HCT116 (cell line): ENCODE results near the gene SLC5A10. TPM values are rescaled to one million over a fixed set of nuclear protein-coding genes. Genes with fewer than 3 reads are reported as not detected.

Experiments used
- ATAC-seq: fragments of 200-7000 bp; cut with Tn5 transposase; 2 replicates; pipeline ENCODE4 v1.9.1; 2020; ENCODE audit warnings: mild to moderate bottlenecking, moderate library complexity
- Bru-seq: library from RNA; stranded (reverse); fragments of 400-500 nt; gene quantifications from one replicate; lab custom pipeline; 2021; lab: Mats Ljungman, UMichigan
- BruChase-seq, 2 experiments: library from RNA; stranded (reverse); fragments of 400-500 nt; gene quantifications; one replicate each; lab custom pipeline; 2021; lab: Mats Ljungman, UMichigan
- BruUV-seq: library from RNA; stranded (reverse); fragments of 400-500 nt; replicated peaks from 2 replicates; lab custom pipeline; 2021; lab: Mats Ljungman, UMichigan
- CTCF ChIA-PET: fragments of 300-600 bp; sonication (Branson Sonifier 250); formaldehyde crosslinking; loops from one replicate; lab custom pipeline; 2021; ENCODE audit warnings: antibody characterized with exemption; lab: Charles Lee
- POLR2A ChIA-PET: fragments of 300-600, 350-600 bp; sonication (Branson Sonifier 250); formaldehyde crosslinking; loops from one replicate; lab custom pipeline; 2021; ENCODE audit warnings: antibody characterized with exemption; lab: Charles Lee
- RAD21 ChIA-PET, 2 experiments: fragments of 300-600 bp; sonication (Branson Sonifier 250); formaldehyde crosslinking; loops; one replicate each; lab custom pipeline; 2023; ENCODE audit warnings: low total read pairs in 2 of 2; ENCODE audit not compliant: uncharacterized antibody in 2 of 2, unreplicated experiment in 2 of 2, low non-redundant PET in 1 of 2; lab: Charles Lee
- DNase-seq: peaks from one replicate; pipeline ENCODE4 v3.0.0-alpha.2; 2010; ENCODE audit warnings: low read depth, low spot score
- H2AFZ ChIP-seq: fragments of 200-600 bp; shearing (Covaris generic), sonication (generic); 2 replicates; pipeline ENCODE4 v1.6.1; 2017; ENCODE audit warnings: low read depth, mixed run types, mixed read lengths, antibody characterized with exemption, low read length; ENCODE audit not compliant: poor library complexity, severe bottlenecking
- H3K27ac ChIP-seq: 2 replicates; pipeline ENCODE4 v1.5.1; 2012; ENCODE audit warnings: low read depth, low read length
- H3K27me3 ChIP-seq: fragments of 200-600 bp; sonication (generic); 2 replicates; pipeline ENCODE4 v1.6.1; 2016; ENCODE audit warnings: mixed run types, low read length, mixed read lengths; ENCODE audit not compliant: insufficient read depth
- H3K36me3 ChIP-seq, 2 experiments: fragments of 200-500 bp in 1 of 2; fragments of 200-600 bp in 1 of 2; sonication (Bioruptor generic) in 1 of 2; sonication (generic) in 1 of 2; 2 replicates each; pipeline versions ENCODE4 v1.5.1 to v1.6.1; 2014 to 2016; ENCODE audit warnings: low read length in 2 of 2, inconsistent platforms in 1 of 2, mixed read lengths in 1 of 2, mixed run types in 1 of 2; ENCODE audit not compliant: insufficient read depth in 2 of 2, control insufficient read depth in 1 of 2
- H3K4me1 ChIP-seq, 2 experiments: fragments of 200-600 bp in 1 of 2; sonication (generic) in 1 of 2; 2 replicates each; pipeline versions ENCODE4 v1.5.1 to v1.6.1; 2012 to 2017; ENCODE audit warnings: low read length in 2 of 2, inconsistent platforms in 1 of 2, mild to moderate bottlenecking in 1 of 2, mixed read lengths in 1 of 2, mixed run types in 1 of 2, moderate library complexity in 1 of 2; ENCODE audit not compliant: insufficient read depth in 2 of 2, control insufficient read depth in 1 of 2
- H3K4me2 ChIP-seq: fragments of 200-600 bp; sonication (generic); 2 replicates; pipeline ENCODE4 v1.6.1; 2017; ENCODE audit warnings: mixed run types, low read length, mixed read lengths
- H3K4me3 ChIP-seq, 2 experiments: fragments of 200-600 bp in 1 of 2; sonication (generic) in 1 of 2; replicated peaks in 1 of 2; 2 replicates each; pipeline ENCODE4 v1.5.1; 2011 to 2016; ENCODE audit warnings: low read length in 2 of 2, control low read depth in 1 of 2, low read depth in 1 of 2, mild to moderate bottlenecking in 1 of 2, mixed read lengths in 1 of 2, mixed run types in 1 of 2
- H3K79me2 ChIP-seq: fragments of 200-600 bp; sonication (generic); 2 replicates; pipeline ENCODE4 v1.6.1; 2017; ENCODE audit warnings: mild to moderate bottlenecking, mixed run types, low read length, moderate library complexity, mixed read lengths; ENCODE audit not compliant: insufficient read depth
- H3K9ac ChIP-seq: fragments of 200-600 bp; sonication (generic); 2 replicates; pipeline ENCODE4 v1.6.1; 2016; ENCODE audit warnings: low read length, mixed read lengths
- H3K9me2 ChIP-seq: fragments of 200-600 bp; sonication (generic), shearing (Covaris generic); 2 replicates; pipeline ENCODE4 v1.6.1; 2017; ENCODE audit warnings: mixed run types, mild to moderate bottlenecking, moderate library complexity; ENCODE audit not compliant: insufficient read depth
- H3K9me3 ChIP-seq, 2 experiments: fragments of 200-500 bp in 1 of 2; fragments of 200-600 bp in 1 of 2; sonication (Bioruptor generic) in 1 of 2; sonication (generic) in 1 of 2; 2 replicates each; pipeline ENCODE4 v1.6.1; 2014 to 2017; ENCODE audit warnings: low read length in 2 of 2, mixed read lengths in 2 of 2, inconsistent platforms in 1 of 2, low read depth in 1 of 2, mild to moderate bottlenecking in 1 of 2, mixed run types in 1 of 2, moderate library complexity in 1 of 2; ENCODE audit not compliant: control insufficient read depth in 1 of 2, insufficient read depth in 1 of 2
- H4K20me1 ChIP-seq: fragments of 200-600 bp; sonication (generic), shearing (Covaris generic); 2 replicates; pipeline ENCODE4 v1.6.1; 2017; ENCODE audit warnings: mixed run types, mild to moderate bottlenecking, moderate library complexity; ENCODE audit not compliant: insufficient read depth
- ATF3 ChIP-seq: IDR thresholded peaks from 2 replicates; pipeline ENCODE4 v1.6.1; 2012
- EGR1 ChIP-seq: IDR thresholded peaks from 2 replicates; pipeline ENCODE4 v1.6.1; 2012; ENCODE audit warnings: low read depth
- EZH2phosphoT487 ChIP-seq: fragments of 200-600 bp; IDR thresholded peaks from 2 replicates; pipeline ENCODE4 v1.6.1; 2018; ENCODE audit warnings: antibody characterized with exemption, borderline replicate concordance
- JUND ChIP-seq: IDR thresholded peaks from 2 replicates; pipeline ENCODE4 v1.6.1; 2012
- POLR2A ChIP-seq: IDR thresholded peaks from 2 replicates; pipeline ENCODE4 v1.7.0; 2011; ENCODE audit warnings: borderline replicate concordance; ENCODE audit not compliant: insufficient read depth, insufficient read length; ENCODE audit errors: extremely low read depth
- RAD21 ChIP-seq: IDR thresholded peaks from 2 replicates; pipeline ENCODE4 v1.6.1; 2012; ENCODE audit warnings: low read depth, mild to moderate bottlenecking
- SP1 ChIP-seq: IDR thresholded peaks from 2 replicates; pipeline ENCODE4 v1.6.1; 2012; ENCODE audit warnings: low read depth
- YY1 ChIP-seq: IDR thresholded peaks from 2 replicates; pipeline ENCODE4 v1.6.1; 2011; ENCODE audit warnings: low read length, low read depth, moderate library complexity, mild to moderate bottlenecking; ENCODE audit not compliant: insufficient replicate concordance; ENCODE audit errors: extremely low read depth
- ZBTB33 ChIP-seq: IDR thresholded peaks from 2 replicates; pipeline ENCODE4 v1.6.1; 2011; ENCODE audit warnings: mild to moderate bottlenecking, low read length, moderate library complexity; ENCODE audit not compliant: insufficient replicate concordance; ENCODE audit errors: extremely low read depth
- ZFX ChIP-seq: fragments of 450-650 bp; IDR thresholded peaks from 2 replicates; pipeline ENCODE4 v1.6.1; 2017
- ZNF274 ChIP-seq: fragments of 200-500 bp; sonication (Bioruptor generic); IDR thresholded peaks from 2 replicates; pipeline ENCODE4 v1.6.1; 2014; ENCODE audit warnings: mild to moderate bottlenecking, low read depth, low read length, inconsistent platforms
- intact Hi-C: fragments of 100-400 bp; cut with micrococcal nuclease; formaldehyde crosslinking; loops from 2 replicates; pipeline ENCODE4 v1.10.0; 2022
- long read RNA-seq: library from polyadenylated mRNA; unstranded; transcript quantifications from one replicate; pipeline ENCODE4 v2.0.0, GENCODE V29; 2021; ENCODE audit not compliant: unreplicated experiment
- polyA plus RNA-seq: library from polyadenylated mRNA; unstranded; fragments of >200 nt; gene quantifications from 2 replicates; pipeline ENCODE4 v1.2.1, GENCODE V29; 2012; ENCODE audit warnings: missing spikeins
- total RNA-seq: library from RNA; stranded (reverse); gene quantifications from one replicate; pipeline ENCODE4 v1.2.1, GENCODE V29; 2021; ENCODE audit not compliant: unreplicated experiment
- TF ChIP-seq, protein P1 (sequence below): IDR thresholded peaks from 2 replicates; pipeline ENCODE4 v1.6.1; 2012; ENCODE audit warnings: low read depth
- TF ChIP-seq, protein P2 (sequence below), 3 experiments: fragments of 200-600 bp in 1 of 3; sonication (generic) in 1 of 3; IDR thresholded peaks in 2 of 3; conservative IDR thresholded peaks in 1 of 3; 2 replicates each; pipeline ENCODE4 v1.5.1; 2012 to 2017; ENCODE audit warnings: low read depth in 2 of 3, low read length in 2 of 3, antibody characterized with exemption in 1 of 3, borderline replicate concordance in 1 of 3, control low read depth in 1 of 3, mild to moderate bottlenecking in 1 of 3, mixed read lengths in 1 of 3, mixed run types in 1 of 3, moderate library complexity in 1 of 3; ENCODE audit not compliant: insufficient read depth in 1 of 3
- TF ChIP-seq, protein P3 (sequence below): IDR thresholded peaks from 2 replicates; pipeline ENCODE4 v1.6.1; 2012

Gene SLC5A10
- not detected for total RNA-seq
- polyA plus RNA-seq, result 0.09 TPM in 1 of 2 replicates, not detected in the other
- Bru-seq, nascent RNA, result percentile 14 among the genes with signal in this experiment
- BruChase-seq, experiment 1, labeled RNA remaining after a 6-hour chase, result percentile 7 among the genes with signal in this experiment
- BruChase-seq, experiment 2, labeled RNA remaining after a 2-hour chase, result percentile 9 among the genes with signal in this experiment
- long read RNA-seq, partial matches to known transcripts, result 0 of 5 reads
- long read RNA-seq, other reads (novel, unspliced or antisense), result 5 of 5 reads

DNA sequence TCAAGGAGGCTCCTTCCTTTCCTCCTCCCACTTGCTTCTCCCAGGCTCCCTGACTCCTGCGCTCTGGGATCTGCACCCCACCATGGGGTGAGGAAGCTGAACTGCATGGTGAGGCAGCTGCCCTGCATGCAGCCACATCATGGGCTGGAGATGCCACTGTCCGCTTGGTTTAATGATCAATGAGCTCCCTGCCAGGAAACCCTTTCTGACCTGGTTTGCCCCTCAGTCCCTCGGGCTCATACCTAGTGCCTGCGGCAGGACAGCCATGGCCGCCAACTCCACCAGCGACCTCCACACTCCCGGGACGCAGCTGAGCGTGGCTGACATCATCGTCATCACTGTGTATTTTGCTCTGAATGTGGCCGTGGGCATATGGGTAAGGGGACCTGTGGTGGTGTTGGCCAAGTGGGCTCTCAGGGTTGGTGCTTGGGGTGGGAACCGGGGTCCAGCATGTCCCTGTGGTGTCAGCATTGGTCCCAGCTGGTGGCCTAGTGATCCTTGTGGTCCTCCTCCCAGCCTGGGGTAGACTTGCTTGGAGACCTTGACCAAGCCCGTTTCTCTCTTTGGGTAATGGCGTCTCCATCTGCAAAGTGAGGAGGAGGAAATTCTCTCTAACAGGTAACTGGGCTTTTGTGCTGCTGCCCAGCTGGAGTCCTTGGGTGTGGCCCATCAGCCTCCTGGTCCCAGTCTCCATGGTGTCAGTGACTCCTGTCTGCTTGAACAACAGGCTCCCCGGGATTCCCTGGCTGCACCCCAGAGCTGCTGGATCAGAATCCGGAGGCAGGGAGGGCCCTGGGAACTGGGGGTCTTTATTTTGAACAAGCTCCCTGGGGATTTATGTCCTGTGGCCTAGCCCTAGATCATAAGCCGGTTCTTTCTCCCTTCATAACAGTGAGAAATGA is at the start of gene SLC5A10:
TSS of gene SLC5A10 (plus strand) at position 225 of the 902 bp plus-strand sequence. CDS start at position 266, 41 bp downstream.
- no peak within 1 kb of the TSS for H3K27ac ChIP-seq
- intact Hi-C loops, result no loop called here
- no peaks in the 10 kb centered on the region for H3K4me1 ChIP-seq
- TF ChIP-seq EZH2phosphoT487 (no peak), YY1 (no peak), ZBTB33 (no peak), ZNF274 (no peak), ZFX (no peak), SP1 (no peak), EGR1 (no peak), JUND (no peak), ATF3 (no peak), POLR2A (no peak), RAD21 (peak; percentile 48)
- TF ChIP-seq, protein P1, sequence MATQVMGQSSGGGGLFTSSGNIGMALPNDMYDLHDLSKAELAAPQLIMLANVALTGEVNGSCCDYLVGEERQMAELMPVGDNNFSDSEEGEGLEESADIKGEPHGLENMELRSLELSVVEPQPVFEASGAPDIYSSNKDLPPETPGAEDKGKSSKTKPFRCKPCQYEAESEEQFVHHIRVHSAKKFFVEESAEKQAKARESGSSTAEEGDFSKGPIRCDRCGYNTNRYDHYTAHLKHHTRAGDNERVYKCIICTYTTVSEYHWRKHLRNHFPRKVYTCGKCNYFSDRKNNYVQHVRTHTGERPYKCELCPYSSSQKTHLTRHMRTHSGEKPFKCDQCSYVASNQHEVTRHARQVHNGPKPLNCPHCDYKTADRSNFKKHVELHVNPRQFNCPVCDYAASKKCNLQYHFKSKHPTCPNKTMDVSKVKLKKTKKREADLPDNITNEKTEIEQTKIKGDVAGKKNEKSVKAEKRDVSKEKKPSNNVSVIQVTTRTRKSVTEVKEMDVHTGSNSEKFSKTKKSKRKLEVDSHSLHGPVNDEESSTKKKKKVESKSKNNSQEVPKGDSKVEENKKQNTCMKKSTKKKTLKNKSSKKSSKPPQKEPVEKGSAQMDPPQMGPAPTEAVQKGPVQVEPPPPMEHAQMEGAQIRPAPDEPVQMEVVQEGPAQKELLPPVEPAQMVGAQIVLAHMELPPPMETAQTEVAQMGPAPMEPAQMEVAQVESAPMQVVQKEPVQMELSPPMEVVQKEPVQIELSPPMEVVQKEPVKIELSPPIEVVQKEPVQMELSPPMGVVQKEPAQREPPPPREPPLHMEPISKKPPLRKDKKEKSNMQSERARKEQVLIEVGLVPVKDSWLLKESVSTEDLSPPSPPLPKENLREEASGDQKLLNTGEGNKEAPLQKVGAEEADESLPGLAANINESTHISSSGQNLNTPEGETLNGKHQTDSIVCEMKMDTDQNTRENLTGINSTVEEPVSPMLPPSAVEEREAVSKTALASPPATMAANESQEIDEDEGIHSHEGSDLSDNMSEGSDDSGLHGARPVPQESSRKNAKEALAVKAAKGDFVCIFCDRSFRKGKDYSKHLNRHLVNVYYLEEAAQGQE, result no peak
- TF ChIP-seq, protein P2, sequence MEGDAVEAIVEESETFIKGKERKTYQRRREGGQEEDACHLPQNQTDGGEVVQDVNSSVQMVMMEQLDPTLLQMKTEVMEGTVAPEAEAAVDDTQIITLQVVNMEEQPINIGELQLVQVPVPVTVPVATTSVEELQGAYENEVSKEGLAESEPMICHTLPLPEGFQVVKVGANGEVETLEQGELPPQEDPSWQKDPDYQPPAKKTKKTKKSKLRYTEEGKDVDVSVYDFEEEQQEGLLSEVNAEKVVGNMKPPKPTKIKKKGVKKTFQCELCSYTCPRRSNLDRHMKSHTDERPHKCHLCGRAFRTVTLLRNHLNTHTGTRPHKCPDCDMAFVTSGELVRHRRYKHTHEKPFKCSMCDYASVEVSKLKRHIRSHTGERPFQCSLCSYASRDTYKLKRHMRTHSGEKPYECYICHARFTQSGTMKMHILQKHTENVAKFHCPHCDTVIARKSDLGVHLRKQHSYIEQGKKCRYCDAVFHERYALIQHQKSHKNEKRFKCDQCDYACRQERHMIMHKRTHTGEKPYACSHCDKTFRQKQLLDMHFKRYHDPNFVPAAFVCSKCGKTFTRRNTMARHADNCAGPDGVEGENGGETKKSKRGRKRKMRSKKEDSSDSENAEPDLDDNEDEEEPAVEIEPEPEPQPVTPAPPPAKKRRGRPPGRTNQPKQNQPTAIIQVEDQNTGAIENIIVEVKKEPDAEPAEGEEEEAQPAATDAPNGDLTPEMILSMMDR (IDR thresholded peaks at IDR 0.05 in 2 of 3, conservative IDR thresholded peaks at IDR 0.05 in 1 of 3; ENCODE audit: borderline replicate concordance in 1 of 3, insufficient read depth in 1 of 3, low read depth in 2 of 3, low read length in 2 of 3), result peak; percentile 30 to 45 (median 42); a peak in 5 of 6 replicates
- TF ChIP-seq, protein P3, sequence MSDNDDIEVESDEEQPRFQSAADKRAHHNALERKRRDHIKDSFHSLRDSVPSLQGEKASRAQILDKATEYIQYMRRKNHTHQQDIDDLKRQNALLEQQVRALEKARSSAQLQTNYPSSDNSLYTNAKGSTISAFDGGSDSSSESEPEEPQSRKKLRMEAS, result no peak
- TF ChIP-seq, all 23 proteins: peak for 2
- Histone ChIP-seq H3K9me2 (no peaks in the 10 kb centered on the region), H3K27me3 (no peaks in the 10 kb centered on the region), H3K79me2 (no peaks in the 10 kb centered on the region), H3K36me3 (no peaks in the 10 kb centered on the region), H2AFZ (no peak within 1 kb of the TSS), H3K4me2 (no peak within 1 kb of the TSS), H3K9me3 (no peaks in the 10 kb centered on the region), H3K4me3 (no peak within 1 kb of the TSS), H3K9ac (no peak within 1 kb of the TSS), H4K20me1 (no peaks in the 10 kb centered on the region)
- POLR2A ChIA-PET, result no interaction called here
- RAD21 ChIA-PET, result no interaction called here
- DNase-seq (no peak), ATAC-seq (peak; percentile 83)
- CTCF ChIA-PET, result interaction anchor here (1.5 kb wide), 1 partner anchor 9 kb away, joined by 6 read pairs; no protein-coding TSS in a partner anchor
- BruUV-seq, result no TSS peak
